ENCODE data around the gene SLC35G6. TPM values are rescaled to one million over a fixed set of nuclear protein-coding genes. Genes with fewer than 3 reads are reported as not detected.

SLC35G6 gene
- total and polyA plus RNA-seq, 2 of the 13 experiments (the other 11 are each of a cell fraction or from before 2014, with no cell fraction given), result 0.07 TPM; not detected in 1

DNA sequence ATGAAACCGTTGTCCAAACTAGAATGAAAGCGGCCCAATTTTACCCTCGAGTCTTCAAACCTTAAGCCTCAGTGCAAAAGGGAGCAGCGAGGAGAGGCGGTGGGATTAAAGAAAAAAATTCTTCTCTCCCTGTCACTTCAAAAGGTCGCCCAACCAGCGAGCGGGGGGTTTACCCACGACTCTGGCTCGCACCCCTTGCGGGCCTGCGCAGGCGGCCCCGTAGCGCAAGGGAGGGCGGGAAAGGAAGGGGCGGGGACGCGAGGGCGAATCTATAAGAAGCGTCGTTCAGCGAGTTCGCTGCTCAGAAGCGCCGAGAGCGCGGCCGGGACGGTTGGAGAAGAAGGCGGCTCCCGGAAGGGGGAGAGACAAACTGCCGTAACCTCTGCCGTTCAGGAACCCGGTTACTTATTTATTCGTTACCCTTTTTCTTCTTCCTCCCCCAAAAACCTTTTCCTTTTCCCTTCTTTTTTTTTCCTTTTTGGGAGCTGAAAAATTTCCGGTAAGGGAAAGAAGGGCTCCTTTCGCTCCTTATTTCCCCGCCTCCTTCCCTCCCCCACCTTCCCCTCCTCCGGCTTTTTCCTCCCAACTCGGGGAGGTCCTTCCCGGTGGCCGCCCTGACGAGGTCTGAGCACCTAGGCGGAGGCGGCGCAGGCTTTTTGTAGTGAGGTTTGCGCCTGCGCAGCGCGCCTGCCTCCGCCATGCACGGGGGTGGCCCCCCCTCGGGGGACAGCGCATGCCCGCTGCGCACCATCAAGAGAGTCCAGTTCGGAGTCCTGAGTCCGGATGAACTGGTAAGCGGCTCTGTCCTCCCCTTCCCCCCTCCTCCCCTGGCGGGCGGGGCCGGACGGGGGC, 3.0 kb downstream of the SLC35G6 start, which contains the start of gene POLR2A (continued):
- TF ChIP-seq, protein P1, sequence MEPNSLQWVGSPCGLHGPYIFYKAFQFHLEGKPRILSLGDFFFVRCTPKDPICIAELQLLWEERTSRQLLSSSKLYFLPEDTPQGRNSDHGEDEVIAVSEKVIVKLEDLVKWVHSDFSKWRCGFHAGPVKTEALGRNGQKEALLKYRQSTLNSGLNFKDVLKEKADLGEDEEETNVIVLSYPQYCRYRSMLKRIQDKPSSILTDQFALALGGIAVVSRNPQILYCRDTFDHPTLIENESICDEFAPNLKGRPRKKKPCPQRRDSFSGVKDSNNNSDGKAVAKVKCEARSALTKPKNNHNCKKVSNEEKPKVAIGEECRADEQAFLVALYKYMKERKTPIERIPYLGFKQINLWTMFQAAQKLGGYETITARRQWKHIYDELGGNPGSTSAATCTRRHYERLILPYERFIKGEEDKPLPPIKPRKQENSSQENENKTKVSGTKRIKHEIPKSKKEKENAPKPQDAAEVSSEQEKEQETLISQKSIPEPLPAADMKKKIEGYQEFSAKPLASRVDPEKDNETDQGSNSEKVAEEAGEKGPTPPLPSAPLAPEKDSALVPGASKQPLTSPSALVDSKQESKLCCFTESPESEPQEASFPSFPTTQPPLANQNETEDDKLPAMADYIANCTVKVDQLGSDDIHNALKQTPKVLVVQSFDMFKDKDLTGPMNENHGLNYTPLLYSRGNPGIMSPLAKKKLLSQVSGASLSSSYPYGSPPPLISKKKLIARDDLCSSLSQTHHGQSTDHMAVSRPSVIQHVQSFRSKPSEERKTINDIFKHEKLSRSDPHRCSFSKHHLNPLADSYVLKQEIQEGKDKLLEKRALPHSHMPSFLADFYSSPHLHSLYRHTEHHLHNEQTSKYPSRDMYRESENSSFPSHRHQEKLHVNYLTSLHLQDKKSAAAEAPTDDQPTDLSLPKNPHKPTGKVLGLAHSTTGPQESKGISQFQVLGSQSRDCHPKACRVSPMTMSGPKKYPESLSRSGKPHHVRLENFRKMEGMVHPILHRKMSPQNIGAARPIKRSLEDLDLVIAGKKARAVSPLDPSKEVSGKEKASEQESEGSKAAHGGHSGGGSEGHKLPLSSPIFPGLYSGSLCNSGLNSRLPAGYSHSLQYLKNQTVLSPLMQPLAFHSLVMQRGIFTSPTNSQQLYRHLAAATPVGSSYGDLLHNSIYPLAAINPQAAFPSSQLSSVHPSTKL (CRISPR knock-in tag; IDR thresholded peaks at IDR 0.05), result peak; percentile 45
- TF ChIP-seq ZNF672 (CRISPR knock-in tag; IDR thresholded peaks at IDR 0.05), result peak; percentile 71; the same call in 1 of the 2 replicates
- TF ChIP-seq ZBTB21 (CRISPR knock-in tag; IDR thresholded peaks at IDR 0.05), result peak; percentile 55
- peak; percentile 72 for TF ChIP-seq KLF15 (CRISPR knock-in tag; IDR thresholded peaks at IDR 0.05; ENCODE audit: borderline replicate concordance)
- TF ChIP-seq AGO2 (optimal IDR thresholded peaks at IDR 0.05; ENCODE audit: low read depth, low read length), result peak; percentile 96
- peak; percentile 82; the same call in 1 of the 2 replicates for TF ChIP-seq ATF2 (CRISPR knock-in tag; IDR thresholded peaks at IDR 0.05)
- TF ChIP-seq MIER2 (CRISPR knock-in tag; IDR thresholded peaks at IDR 0.05), result no peak; the same call in 1 of the 2 replicates
- peak; percentile 85; the same call in 1 of the 2 replicates for TF ChIP-seq EEA1 (CRISPR knock-in tag; IDR thresholded peaks at IDR 0.05; ENCODE audit: borderline replicate concordance)
- TF ChIP-seq ZNF484 (CRISPR knock-in tag; IDR thresholded peaks at IDR 0.05; ENCODE audit: borderline replicate concordance, low read depth), result no peak; the same call in 1 of the 2 replicates
- TF ChIP-seq REL (CRISPR knock-in tag; conservative IDR thresholded peaks at IDR 0.05), result peak; percentile 72
- peak; percentile 86 for TF ChIP-seq ZNF143 (CRISPR knock-in tag; IDR thresholded peaks at IDR 0.05)
- TF ChIP-seq BATF2 (CRISPR knock-in tag; IDR thresholded peaks at IDR 0.05), result 0 out of 2 replicates have a peak, but pooled peaks have one; percentile 82
- no peak for TF ChIP-seq PRMT3 (CRISPR knock-in tag; IDR thresholded peaks at IDR 0.05; ENCODE audit: borderline replicate concordance, low read depth)
- no peak for TF ChIP-seq ATRX (CRISPR knock-in tag; IDR thresholded peaks at IDR 0.05; ENCODE audit: borderline replicate concordance)
- peak; percentile 87; the same call in 1 of the 3 replicates for TF ChIP-seq MXI1 (IDR thresholded peaks at IDR 0.05; ENCODE audit: borderline replicate concordance, low read depth, low read length)
- TF ChIP-seq, protein P2, sequence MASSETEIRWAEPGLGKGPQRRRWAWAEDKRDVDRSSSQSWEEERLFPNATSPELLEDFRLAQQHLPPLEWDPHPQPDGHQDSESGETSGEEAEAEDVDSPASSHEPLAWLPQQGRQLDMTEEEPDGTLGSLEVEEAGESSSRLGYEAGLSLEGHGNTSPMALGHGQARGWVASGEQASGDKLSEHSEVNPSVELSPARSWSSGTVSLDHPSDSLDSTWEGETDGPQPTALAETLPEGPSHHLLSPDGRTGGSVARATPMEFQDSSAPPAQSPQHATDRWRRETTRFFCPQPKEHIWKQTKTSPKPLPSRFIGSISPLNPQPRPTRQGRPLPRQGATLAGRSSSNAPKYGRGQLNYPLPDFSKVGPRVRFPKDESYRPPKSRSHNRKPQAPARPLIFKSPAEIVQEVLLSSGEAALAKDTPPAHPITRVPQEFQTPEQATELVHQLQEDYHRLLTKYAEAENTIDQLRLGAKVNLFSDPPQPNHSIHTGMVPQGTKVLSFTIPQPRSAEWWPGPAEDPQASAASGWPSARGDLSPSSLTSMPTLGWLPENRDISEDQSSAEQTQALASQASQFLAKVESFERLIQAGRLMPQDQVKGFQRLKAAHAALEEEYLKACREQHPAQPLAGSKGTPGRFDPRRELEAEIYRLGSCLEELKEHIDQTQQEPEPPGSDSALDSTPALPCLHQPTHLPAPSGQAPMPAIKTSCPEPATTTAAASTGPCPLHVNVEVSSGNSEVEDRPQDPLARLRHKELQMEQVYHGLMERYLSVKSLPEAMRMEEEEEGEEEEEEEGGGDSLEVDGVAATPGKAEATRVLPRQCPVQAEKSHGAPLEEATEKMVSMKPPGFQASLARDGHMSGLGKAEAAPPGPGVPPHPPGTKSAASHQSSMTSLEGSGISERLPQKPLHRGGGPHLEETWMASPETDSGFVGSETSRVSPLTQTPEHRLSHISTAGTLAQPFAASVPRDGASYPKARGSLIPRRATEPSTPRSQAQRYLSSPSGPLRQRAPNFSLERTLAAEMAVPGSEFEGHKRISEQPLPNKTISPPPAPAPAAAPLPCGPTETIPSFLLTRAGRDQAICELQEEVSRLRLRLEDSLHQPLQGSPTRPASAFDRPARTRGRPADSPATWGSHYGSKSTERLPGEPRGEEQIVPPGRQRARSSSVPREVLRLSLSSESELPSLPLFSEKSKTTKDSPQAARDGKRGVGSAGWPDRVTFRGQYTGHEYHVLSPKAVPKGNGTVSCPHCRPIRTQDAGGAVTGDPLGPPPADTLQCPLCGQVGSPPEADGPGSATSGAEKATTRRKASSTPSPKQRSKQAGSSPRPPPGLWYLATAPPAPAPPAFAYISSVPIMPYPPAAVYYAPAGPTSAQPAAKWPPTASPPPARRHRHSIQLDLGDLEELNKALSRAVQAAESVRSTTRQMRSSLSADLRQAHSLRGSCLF (CRISPR knock-in tag; IDR thresholded peaks at IDR 0.05; ENCODE audit: borderline replicate concordance), result no peak
- peak; percentile 26 for TF ChIP-seq TEAD3 (CRISPR knock-in tag; optimal IDR thresholded peaks at IDR 0.05; ENCODE audit: borderline replicate concordance)

Data from HepG2 (cell line).